BE2C (cell line): ENCODE measurements around the gene TMEM213.

ENCODE experiments used
- DNase-seq: peaks from one replicate; pipeline ENCODE4 v3.0.0-alpha.2; 2020
- H3K27me3 ChIP-seq: fragments of 250-450 bp; sonication (Bioruptor Pico); 2 replicates; pipeline ENCODE4 v1.5.1; 2020; ENCODE audit warnings: mild to moderate bottlenecking
- H3K36me3 ChIP-seq: fragments of 250-450 bp; sonication (Bioruptor Pico); 2 replicates; pipeline ENCODE4 v1.5.1; 2020; ENCODE audit warnings: mild to moderate bottlenecking
- H3K4me1 ChIP-seq: fragments of 250-450 bp; sonication (Bioruptor Pico); 2 replicates; pipeline ENCODE4 v1.5.1; 2020
- H3K4me3 ChIP-seq: 2 replicates; pipeline ENCODE4 v1.5.1; 2011; ENCODE audit warnings: low read depth, low read length
- H3K9me3 ChIP-seq: fragments of 250-450 bp; sonication (Bioruptor Pico); 2 replicates; pipeline ENCODE4 v1.5.1; 2020
- TF ChIP-seq, protein P1 (sequence below): IDR thresholded peaks from 2 replicates; pipeline ENCODE4 v1.5.1; 2012; ENCODE audit warnings: mild to moderate bottlenecking, low read depth, low read length

Gene TMEM213

DNA sequence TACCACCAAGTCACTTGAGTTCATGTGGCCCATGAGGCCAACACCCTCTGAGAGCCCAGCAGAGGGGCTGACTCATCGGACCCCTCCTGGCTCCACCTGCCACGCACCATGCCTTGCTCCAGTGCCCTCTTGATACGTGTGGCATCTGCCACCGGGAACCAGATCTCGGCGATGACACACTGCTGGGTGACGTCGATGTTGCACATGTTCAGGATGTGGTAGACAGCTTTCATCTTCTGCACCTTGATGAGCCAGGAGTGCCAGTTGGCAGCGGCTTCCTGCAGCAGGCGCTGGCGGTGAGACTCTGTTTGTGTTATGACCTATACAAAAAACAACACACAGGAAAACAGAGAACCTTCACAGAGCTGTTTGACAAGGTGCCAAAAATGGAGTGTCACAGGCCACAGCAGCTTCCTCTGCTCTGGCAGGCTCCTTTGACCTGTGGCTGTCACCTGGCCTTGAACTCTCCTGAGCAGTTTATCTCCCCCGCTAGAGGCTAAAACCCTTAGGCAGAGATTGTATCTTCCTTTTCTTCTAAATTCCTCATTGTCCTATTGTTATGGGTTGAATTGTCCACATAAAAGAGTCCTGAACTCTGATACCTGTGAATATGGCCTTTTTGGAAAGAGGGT is 45.2 kb upstream of the TMEM213 start:
- H3K36me3 ChIP-seq: no peaks in the 10 kb centered on the region
- DNase-seq: peak; percentile 72
- H3K27me3 ChIP-seq: no peaks in the 10 kb centered on the region
- H3K4me3 ChIP-seq: no peak overlapping the region
- peaks cover 21% of the 10 kb centered on the region for H3K4me1 ChIP-seq
- TF ChIP-seq, protein P1, sequence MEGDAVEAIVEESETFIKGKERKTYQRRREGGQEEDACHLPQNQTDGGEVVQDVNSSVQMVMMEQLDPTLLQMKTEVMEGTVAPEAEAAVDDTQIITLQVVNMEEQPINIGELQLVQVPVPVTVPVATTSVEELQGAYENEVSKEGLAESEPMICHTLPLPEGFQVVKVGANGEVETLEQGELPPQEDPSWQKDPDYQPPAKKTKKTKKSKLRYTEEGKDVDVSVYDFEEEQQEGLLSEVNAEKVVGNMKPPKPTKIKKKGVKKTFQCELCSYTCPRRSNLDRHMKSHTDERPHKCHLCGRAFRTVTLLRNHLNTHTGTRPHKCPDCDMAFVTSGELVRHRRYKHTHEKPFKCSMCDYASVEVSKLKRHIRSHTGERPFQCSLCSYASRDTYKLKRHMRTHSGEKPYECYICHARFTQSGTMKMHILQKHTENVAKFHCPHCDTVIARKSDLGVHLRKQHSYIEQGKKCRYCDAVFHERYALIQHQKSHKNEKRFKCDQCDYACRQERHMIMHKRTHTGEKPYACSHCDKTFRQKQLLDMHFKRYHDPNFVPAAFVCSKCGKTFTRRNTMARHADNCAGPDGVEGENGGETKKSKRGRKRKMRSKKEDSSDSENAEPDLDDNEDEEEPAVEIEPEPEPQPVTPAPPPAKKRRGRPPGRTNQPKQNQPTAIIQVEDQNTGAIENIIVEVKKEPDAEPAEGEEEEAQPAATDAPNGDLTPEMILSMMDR: no peak
- H3K9me3 ChIP-seq: no peaks in the 10 kb centered on the region

DNA sequence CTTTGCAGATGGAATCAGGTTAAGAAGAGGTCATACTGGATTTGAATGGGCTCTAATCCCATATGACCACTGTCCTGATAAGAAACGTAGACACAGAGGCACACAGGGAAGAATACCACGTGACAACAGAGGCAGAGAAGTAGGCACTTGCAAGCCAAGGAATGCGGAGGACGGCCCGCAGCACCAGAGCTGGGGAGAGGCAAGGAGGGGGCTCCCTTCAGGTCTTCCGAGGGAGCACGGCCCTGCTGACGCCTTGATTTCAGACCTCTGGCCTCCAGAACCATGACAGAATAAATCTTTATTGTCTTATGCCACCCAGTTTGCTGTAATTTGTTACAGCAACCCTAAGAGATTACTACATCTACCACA is 44.7 kb upstream of the TMEM213 start:
- DNase-seq: no peak
- no peaks in the 10 kb centered on the region for H3K9me3 ChIP-seq
- H3K4me1 ChIP-seq: peaks cover 21% of the 10 kb centered on the region
- H3K4me3 ChIP-seq: no peak overlapping the region
- no peaks in the 10 kb centered on the region for H3K36me3 ChIP-seq
- TF ChIP-seq, protein P1: no peak
- H3K27me3 ChIP-seq: no peaks in the 10 kb centered on the region

DNA sequence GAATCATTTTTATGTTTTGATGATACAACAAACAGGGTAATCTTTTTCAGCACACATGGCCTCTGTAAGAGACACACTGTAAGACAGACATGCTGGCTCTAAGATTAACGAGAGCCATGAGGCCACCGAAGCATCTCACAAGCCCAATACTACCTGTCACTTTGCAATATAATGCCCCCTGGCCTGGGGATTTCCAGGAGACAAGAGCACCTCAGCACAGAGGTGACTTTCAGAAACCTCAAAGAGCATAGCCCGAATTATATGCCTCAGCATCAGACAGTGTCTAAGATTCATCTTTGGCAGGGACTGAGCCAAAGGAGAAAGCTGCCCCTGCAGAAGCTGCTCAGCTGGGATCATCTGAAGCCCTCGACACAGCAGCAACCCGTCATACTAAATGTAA is 44.2 kb upstream of the TMEM213 start:
- Histone ChIP-seq H3K4me3 (no peak overlapping the region), H3K27me3 (no peaks in the 10 kb centered on the region), H3K4me1 (peaks cover 21% of the 10 kb centered on the region), H3K36me3 (no peaks in the 10 kb centered on the region), H3K9me3 (no peaks in the 10 kb centered on the region)
- TF ChIP-seq, protein P1: no peak
- no peak for DNase-seq

DNA sequence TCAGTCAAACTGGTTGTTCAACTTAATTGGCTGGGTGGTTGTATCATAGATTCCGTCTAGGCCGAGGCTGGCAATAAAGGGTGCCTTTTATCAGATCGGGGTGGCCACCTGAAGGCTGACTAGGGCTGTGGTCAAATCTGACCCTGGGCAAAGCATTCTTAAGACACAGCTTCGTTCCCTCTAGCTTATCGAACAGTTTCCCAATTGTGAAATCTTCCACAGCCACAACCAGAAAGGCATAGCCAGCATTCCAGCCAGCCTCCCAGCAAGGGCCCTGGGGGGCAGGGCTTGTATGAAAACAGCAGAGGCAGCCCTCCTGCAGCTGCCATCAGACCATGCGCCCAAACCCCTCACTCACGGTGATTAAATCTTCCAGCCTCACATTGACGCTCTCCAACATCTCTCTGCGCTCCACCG is 42.5 kb upstream of the TMEM213 start:
- Histone ChIP-seq H3K27me3 (no peaks in the 10 kb centered on the region), H3K4me3 (no peak overlapping the region), H3K9me3 (no peaks in the 10 kb centered on the region), H3K36me3 (no peaks in the 10 kb centered on the region), H3K4me1 (peaks cover 21% of the 10 kb centered on the region)
- DNase-seq: peak; percentile 56
- TF ChIP-seq, protein P1: no peak

DNA sequence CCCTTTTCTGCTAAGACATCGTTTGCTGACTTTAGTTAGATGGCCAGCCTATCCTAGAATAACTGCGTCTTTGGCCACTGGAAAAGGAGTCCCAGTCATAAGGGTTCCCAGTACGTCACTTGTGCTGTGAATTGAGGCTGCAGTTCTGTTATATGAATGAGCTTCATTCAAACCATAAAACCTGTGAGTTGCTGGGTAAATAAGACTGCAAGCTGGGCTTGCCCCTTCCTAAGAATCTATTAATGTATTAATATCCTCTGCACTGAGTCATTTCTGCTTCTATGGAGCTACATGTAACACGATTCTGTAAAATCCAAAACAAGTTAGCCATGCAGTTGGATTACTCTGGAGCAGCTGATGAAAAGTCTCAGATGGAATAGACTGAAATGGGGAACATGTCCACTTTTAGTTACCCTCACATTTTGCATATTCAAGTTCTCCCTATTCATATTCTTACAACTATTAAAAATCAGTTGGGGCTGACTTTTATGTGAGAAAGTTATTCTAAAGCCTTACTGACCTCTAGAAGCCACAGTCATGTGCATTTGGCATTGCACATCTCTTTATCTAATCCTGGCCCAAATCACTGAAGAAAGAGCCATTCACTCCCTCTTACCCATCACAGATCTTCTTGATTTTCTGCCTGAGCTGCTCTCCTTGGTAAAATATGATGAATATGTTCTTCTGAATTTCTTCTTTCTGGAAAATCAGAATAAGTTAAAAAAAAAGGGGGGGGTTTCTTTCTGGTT is 41.8 kb upstream of the TMEM213 start:
- TF ChIP-seq, protein P1: no peak

DNA sequence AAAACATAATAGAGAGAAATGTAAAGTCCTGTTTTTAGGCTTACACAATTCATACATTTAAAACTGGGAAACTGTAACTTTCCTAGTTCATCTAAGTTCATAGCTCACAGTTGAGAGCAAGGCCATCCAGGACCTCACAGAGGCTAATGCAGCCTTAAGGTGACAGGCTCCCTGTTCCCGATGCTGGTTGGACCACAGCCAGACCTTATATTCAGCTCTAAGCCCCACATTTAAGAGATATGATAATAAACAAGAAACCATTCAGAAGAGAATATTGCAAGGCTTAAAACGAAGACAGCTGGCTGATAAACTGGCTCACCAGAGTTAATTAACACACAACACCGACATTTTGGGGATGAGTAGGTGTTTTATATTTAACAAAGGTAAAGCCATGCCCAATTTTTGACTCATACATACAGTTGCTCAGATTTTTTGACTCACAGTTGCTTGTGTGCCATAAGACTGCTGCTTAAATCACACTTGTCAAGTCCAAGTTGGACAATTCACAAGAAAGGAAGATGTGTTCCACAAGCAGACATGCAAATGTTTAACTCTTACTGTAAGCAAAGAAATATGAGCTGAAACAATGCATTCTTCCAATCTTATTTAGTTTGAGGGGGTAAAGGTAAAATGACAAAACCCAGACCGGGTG is 41.1 kb upstream of the TMEM213 start:
- DNase-seq: peak; percentile 19
- H3K9me3 ChIP-seq: no peaks in the 10 kb centered on the region
- peaks cover 21% of the 10 kb centered on the region for H3K4me1 ChIP-seq
- no peak overlapping the region for H3K4me3 ChIP-seq
- TF ChIP-seq, protein P1: no peak
- no peaks in the 10 kb centered on the region for H3K27me3 ChIP-seq
- no peaks in the 10 kb centered on the region for H3K36me3 ChIP-seq

More for the DNA sequence above, 41.8 kb upstream of the TMEM213 start:
- Histone ChIP-seq H3K9me3 (no peaks in the 10 kb centered on the region), H3K36me3 (no peaks in the 10 kb centered on the region), H3K4me1 (peaks cover 21% of the 10 kb centered on the region), H3K27me3 (no peaks in the 10 kb centered on the region), H3K4me3 (no peak overlapping the region)
- DNase-seq: no peak
